DMS153 (cell line): ENCODE results near the gene CASP3.
"Not testable (repeated sequence)": the region's sequence is repeated elsewhere in the genome, so short reads cannot be mapped to it uniquely, and the experiment has no call there.

Source experiments
- DNase-seq: peaks from one replicate; lab custom pipeline; 2025; lab: John Stamatoyannopoulos, UW

CASP3 gene

DNA sequence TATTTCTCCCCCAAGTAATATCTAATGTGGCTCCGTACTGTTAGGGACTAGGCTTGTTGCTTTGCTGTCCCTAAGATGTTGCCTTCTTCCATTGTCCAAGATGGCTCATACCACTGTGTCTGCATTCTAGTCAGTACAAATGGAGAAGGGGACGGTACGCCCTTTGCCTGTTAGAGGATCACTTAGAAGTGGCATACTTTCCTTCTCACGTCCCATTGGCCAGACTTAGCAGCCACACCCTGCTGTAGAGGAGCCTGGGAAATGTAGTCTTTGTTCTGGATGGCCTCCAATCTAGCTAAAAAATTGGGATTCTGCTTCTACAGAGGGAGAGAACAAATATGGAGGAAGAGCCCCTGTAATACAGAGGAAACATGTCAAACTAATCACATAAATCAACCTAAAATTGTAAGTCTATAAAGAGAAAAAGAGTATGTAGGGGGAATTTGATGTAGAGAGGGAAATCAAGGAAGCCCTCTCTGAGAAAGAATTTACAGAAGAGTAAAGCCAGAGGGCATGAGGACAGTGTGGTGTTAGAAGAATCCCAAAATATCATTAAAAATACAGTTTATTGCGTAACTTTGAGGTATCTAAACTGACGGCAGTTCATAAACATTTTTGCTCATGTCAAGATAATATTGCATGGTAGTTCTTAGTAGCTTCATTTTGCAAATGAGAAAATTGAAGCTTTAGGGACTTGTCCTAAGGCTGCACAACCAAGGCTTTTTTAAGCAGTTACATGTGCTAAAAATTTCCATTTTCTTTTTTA lies 15.4 kb upstream of the CASP3 start:
- DNase-seq: no peak

- DNase-seq: no peak
Measured at GRCh38 chr4:184662236-184662635, 13.0 kb upstream of the CASP3 start.

- DNase-seq: no peak
Measured at GRCh38 chr4:184660978-184661377, 11.7 kb upstream of the CASP3 start.

GRCh38 chr4:184657820-184658219 lies 8.6 kb upstream of the CASP3 start:
- not testable (repeated sequence) for DNase-seq

DNA sequence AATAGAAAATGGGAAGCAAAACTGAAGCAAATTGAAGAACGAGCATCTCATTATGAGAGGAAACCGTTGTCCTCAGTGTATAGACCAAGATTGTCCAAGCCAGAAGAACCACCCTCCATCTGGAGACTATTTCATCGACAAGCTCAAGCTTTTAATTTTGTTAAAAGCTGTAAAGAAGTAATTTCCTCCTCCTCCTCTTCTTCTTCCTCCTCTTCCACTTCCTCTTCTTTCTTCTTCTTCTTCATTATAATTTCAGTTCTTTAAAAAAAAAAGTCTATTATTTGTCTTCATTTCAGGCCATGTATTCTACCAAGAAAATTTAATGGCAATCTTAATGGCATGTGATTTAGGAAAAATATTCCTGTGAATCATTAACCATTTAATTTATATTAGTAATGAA lies 7.9 kb upstream of the CASP3 start:
- DNase-seq: no peak

GRCh38 chr4:184655889-184656869 lies 6.9 kb upstream of the CASP3 start:
- DNase-seq: no peak

- DNase-seq: no peak
Measured at GRCh38 chr4:184653650-184654049, 4.4 kb upstream of the CASP3 start.

DNA sequence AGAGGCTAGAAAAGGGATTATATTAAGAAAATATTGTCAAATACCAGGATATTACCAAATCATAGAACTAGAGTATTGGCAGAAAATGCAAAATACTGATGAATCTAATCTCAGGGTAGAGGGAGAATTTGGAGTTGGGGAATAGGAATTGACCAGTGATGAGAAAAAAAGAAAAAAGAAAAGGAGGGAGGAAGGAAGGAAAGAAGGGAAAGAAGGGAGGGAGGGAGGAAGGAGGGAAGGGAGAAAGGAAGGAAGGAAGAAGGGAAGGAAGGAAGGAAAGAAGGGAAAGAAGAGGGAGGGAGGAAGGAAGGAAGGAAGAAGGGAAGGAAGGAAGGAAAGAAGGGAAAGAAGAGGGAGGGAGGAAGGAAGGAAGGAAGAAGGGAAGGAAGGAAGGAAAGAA lies 3.4 kb upstream of the CASP3 start:
- not testable (repeated sequence) for DNase-seq

- DNase-seq: no peak
Measured at GRCh38 chr4:184651899-184652298, 2.7 kb upstream of the CASP3 start.

DNA sequence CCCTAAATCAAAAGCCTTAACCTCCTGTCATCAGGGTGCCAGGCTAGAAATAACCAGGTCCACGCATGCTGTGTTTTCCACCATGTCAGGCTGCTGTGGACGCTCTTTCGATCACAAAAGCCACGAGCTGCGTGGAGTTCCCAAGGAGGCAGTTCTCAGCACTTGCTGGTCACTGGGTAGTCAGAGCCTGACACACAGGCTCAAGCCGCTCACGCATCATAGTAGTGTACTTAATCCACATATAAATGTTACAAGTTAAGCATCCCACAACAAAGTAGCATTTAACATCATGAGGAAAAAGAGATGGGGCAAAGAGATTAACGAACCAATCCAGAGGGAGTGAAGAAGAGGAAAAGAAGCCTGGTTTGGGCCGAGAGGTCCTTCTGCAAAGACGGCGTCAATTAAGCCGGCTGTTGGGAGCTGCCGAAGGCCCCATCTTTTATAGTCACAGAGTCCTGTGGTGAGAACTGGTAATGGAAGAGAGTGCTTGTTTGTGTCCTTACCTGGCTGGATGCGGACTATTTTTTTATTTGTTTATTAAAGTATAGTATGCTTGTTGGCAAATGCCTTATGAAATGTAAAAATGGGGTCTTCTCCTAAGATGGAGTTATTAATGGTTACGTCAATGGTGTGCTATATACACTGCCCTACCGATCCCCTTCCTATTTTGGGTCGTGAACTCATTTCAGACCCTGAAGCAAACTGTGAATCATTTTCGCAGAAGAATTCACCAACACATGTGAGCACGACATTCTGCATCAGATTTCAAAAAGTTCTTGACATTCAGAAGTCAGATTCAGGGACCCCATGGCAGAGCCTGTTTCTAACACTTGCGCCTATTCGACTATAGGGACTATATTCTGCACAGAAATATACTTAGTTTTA lies 966 bp upstream of the CASP3 start:
- DNase-seq: no peak

GRCh38 chr4:184648313-184649025 lies 778 bp downstream of the CASP3 start:
- no peak for DNase-seq

GRCh38 chr4:184648054-184648312 lies 1.3 kb downstream of the CASP3 start:
- DNase-seq: no peak

DNA sequence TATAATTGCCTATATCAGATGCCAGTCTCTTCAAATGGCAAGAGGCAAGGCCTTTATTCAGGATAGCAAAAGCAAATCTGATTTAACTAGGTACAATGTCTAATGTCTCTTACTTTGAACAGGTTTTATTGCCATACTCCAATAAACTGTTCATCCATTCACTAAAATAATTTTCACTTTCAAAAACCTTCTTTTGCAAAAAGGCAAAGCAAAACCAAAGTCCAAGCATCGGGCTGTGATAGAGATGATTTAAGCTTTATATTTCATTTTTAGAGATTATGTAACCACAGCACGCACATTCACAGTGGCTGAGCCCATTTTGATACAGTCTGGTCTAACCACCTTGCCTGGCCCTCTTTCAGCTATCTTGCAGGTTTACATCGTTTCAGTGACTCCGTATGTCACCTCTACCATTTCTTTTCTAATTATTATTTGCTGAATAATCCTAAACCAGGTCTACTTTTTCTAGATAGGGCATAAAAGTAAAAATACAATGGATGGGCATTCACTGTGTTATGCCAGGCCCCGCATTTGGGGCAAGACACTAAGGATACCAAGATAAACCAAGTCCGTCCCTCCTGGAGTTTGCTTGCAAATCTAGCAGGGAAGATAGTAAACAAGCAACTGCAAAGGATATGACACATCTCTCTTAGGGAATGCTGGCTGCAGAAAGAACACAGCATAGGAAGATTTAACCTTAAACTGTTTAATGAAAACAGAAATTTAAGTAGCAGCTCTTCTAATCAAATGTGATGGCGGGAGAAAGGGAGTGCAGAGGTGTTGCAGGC lies 1.8 kb downstream of the CASP3 start:
- DNase-seq: no peak

DNA sequence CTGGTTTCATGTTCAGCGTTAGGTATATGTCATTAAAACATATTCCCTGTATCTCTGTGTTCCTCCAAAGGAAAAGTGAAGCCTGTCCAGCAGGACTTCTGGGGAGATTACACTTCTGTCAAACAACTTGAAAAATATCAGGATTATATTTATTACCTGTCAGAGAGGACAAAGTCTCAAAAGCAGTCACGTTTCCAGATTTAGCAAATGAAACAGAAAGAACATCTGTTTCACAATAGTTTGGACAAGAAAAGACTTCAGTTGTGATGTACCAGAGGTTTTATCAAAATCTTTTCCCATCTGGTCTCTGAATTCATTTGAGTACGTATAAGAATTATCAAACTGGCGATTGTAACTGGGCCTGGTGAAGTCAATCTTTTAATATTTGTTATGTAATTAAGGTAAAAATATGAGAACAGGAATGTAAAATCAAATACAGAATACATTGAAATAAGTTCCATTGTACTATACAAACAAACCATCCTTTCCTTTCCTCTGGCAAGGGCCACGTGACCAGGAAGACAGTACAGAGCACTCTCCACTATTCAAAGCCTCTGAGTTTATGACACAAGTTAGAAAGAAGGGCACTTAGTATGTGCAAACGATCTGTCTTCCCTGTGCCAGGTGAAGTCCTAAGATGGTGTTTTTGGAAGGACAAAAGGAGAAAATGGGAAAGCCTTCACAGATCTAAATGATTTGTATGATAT lies 3.2 kb downstream of the CASP3 start:
- DNase-seq: no peak

DNA sequence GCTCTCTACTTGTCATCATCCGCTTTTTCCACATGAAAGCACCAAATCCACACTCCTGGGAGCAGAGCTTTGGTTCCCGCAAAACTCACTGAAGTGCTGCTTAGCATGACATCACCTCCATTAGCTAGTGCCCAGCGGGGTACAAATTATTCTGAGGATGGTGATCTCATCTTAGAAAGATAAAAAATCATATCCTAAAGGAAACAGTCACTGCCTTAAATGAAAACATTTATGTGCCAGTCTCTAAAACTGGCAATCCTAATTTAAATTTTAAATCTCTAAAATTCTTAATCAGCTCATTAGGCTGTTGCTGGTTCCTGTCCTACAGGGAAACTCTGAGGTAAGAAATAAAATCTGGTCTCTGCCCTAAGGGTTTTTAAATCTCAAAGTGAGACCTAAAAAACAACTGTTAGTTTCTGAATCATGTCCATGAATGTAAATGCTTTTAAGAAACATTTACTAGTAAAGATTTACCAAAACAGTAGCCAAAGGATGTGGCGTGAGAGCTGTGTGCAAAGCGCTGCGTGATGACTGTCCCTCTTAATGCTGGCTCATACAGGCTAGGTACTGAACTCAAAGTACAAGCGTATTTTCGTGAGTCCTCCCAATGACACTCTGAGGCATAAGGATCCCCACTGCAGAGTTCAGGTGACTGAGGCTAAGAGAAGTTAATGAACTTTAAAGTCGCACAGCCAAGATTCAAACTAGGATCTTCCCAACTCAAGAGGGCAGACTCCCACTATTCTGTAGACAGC lies 4.5 kb downstream of the CASP3 start:
- no peak for DNase-seq

GRCh38 chr4:184643731-184644130 lies 5.5 kb downstream of the CASP3 start:
- no peak for DNase-seq

- no peak for DNase-seq
Measured at GRCh38 chr4:184641451-184641850, 7.8 kb downstream of the CASP3 start.

GRCh38 chr4:184641022-184641421 lies 8.2 kb downstream of the CASP3 start:
- DNase-seq: no peak

- no peak for DNase-seq
Measured at GRCh38 chr4:184636897-184637296, 12.3 kb downstream of the CASP3 start.

- no peak for DNase-seq
Measured at GRCh38 chr4:184636144-184636543, 13.1 kb downstream of the CASP3 start.
